ENCODE data around the gene C11orf54.

- TF ChIP-seq CTCF (optimal IDR thresholded peaks at IDR 0.05 in 1 of 3, IDR thresholded peaks at IDR 0.05 in 1 of 3, conservative IDR thresholded peaks at IDR 0.05 in 1 of 3; ENCODE audit: extremely low read depth in 1 of 3, insufficient read depth in 2 of 3, low read length in 3 of 3) (no peak), EZH2 (IDR thresholded peaks at IDR 0.05; ENCODE audit: low read length) (no peak)
These were observed 28.8 kb upstream of the C11orf54 start for GRCh38 chr11:93712678-93713077.

Data from keratinocyte (primary cell).